Esophagus muscularis mucosa (tissue), 4 donors: Measurements from ENCODE around the gene SYCN. TPM values are rescaled to one million over a fixed set of nuclear protein-coding genes. Genes with fewer than 3 reads are reported as not detected.

Experiments
- DNase-seq: peaks from one replicate; pipeline ENCODE4 v3.0.0-alpha.2; 2017; ENCODE audit errors: extremely low spot score
- H3K27ac ChIP-seq, 4 donors: fragments of 200-600 bp; sonication (generic); replicated peaks in 1 of 4; 1 replicate in 3 of 4; 2 replicates in 1 of 4; pipeline ENCODE4 v1.5.1; 2016 to 2019; ENCODE audit warnings: mild to moderate bottlenecking in 1 of 4
- H3K27me3 ChIP-seq, 4 donors: fragments of 200-600 bp; sonication (generic); one replicate each; pipeline versions ENCODE4 v1.5.1 to v1.6.0; 2016 to 2019
- H3K36me3 ChIP-seq, 4 donors: fragments of 200-600 bp; sonication (generic); one replicate each; pipeline ENCODE4 v1.5.1; 2016 to 2019
- H3K4me1 ChIP-seq, 4 donors: fragments of 200-600 bp; sonication (generic); one replicate each; pipeline ENCODE4 v1.5.1; 2016 to 2019
- H3K4me3 ChIP-seq, 4 donors: fragments of 200-600 bp; sonication (generic); 1 replicate in 2 of 4; 2 replicates in 2 of 4; pipeline ENCODE4 v1.5.1; 2016 to 2019; ENCODE audit warnings: mild to moderate bottlenecking in 4 of 4, moderate library complexity in 1 of 4
- H3K9me3 ChIP-seq, 4 donors: fragments of 200-600 bp; sonication (generic); 1 replicate in 3 of 4; 2 replicates in 1 of 4; pipeline ENCODE4 v1.5.1; 2016 to 2019
- EP300 ChIP-seq: sonication (generic); formaldehyde crosslinking; IDR thresholded peaks from one replicate; pipeline ENCODE4 v1.6.1; 2017; ENCODE audit warnings: antibody characterized with exemption
- POLR2A ChIP-seq: fragments of 450-650 bp; IDR thresholded peaks from one replicate; pipeline ENCODE4 v1.6.1; 2017; ENCODE audit warnings: antibody characterized with exemption, moderate library complexity, mild to moderate bottlenecking, low read depth
- POLR2AphosphoS5 ChIP-seq, 2 donors: sonication (generic); formaldehyde crosslinking; IDR thresholded peaks; one replicate each; pipeline ENCODE4 v1.6.1; 2017; ENCODE audit warnings: antibody characterized with exemption in 2 of 2
- WGBS: methylation state at CpG from one replicate; pipeline ENCODE4 v1.1.5; 2018; 5-methylcytosine and 5-hydroxymethylcytosine counted together
- intact Hi-C: fragments of 100-400 bp; cut with DNase I; formaldehyde crosslinking; loops from one replicate; pipeline ENCODE4 v1.15.1; 2023
- total RNA-seq, 4 donors: library from RNA; depleted of rRNA; stranded (reverse); fragments of >200 nt; gene quantifications; one replicate each; pipeline versions ENCODE4 v1.1.0 to v1.2.1, GENCODE V29; 2016
- TF ChIP-seq, protein P1 (sequence below), 3 experiments: fragments of 200-600 bp in 2 of 3; fragments of 450-650 bp in 1 of 3; sonication (generic) in 2 of 3; IDR thresholded peaks; one replicate each; pipeline ENCODE4 v1.5.1; 2017 to 2019; ENCODE audit warnings: antibody characterized with exemption in 3 of 3, mild to moderate bottlenecking in 2 of 3, moderate library complexity in 1 of 3

SYCN gene
- total RNA-seq, 4 donors from 2014 or later = not detected

DNA sequence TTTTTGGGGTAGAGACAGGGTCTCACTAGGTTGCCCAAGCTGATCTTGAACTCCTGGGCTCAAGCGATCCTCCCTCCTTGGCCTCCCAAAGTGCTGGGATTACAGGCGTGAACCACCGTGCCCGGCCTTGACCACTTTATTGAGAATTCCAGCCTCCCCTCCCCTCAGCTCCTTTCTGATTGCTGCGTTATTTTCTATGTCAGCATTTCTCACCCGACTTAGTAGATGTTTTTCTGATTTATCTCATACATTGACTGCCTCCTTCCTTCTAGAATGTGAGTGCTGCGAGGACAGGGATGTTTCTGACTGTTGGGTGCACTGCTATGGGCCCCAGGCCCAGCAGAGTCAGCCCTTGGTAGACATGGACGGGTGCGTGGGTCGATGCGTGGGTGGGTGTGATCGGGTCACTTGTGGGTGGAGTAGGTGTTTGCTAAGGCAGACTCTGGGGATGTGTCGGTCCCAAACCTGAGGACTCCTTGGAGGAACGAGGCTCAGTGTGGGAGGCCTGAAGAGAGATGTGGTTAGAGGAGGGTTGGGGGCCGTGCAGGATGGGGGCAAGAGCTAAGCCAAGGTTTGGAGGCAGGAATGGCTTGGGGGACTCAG lies 41.5 kb downstream of the SYCN start:
- no peak for DNase-seq
- intact Hi-C loops = no loop called here
- no peaks in the 10 kb centered on the region for H3K9me3 ChIP-seq
- H3K27me3 ChIP-seq = no peaks in the 10 kb centered on the region
- TF ChIP-seq, protein P1, sequence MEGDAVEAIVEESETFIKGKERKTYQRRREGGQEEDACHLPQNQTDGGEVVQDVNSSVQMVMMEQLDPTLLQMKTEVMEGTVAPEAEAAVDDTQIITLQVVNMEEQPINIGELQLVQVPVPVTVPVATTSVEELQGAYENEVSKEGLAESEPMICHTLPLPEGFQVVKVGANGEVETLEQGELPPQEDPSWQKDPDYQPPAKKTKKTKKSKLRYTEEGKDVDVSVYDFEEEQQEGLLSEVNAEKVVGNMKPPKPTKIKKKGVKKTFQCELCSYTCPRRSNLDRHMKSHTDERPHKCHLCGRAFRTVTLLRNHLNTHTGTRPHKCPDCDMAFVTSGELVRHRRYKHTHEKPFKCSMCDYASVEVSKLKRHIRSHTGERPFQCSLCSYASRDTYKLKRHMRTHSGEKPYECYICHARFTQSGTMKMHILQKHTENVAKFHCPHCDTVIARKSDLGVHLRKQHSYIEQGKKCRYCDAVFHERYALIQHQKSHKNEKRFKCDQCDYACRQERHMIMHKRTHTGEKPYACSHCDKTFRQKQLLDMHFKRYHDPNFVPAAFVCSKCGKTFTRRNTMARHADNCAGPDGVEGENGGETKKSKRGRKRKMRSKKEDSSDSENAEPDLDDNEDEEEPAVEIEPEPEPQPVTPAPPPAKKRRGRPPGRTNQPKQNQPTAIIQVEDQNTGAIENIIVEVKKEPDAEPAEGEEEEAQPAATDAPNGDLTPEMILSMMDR (IDR thresholded peaks at IDR 0.05) = no peak
- TF ChIP-seq POLR2AphosphoS5 (IDR thresholded peaks at IDR 0.05) (no peak), POLR2A (no peak), EP300 (no peak)
- whole genome bisulfite sequencing = 89% methylated on average over 15 of the region's 15 CpGs
- H3K36me3 ChIP-seq = no peaks in the 10 kb centered on the region
- no peak overlapping the region for H3K27ac ChIP-seq
- peaks cover 33 to 79% (median 66%) of the 10 kb centered on the region in 4 donors for H3K4me1 ChIP-seq
- no peak overlapping the region for H3K4me3 ChIP-seq

- no peak for DNase-seq
- WGBS = 79% methylated on average over 15 of the region's 21 CpGs
- H3K4me1 ChIP-seq = peaks cover 32 to 79% (median 66%) of the 10 kb centered on the region in 4 donors
- no peak for TF ChIP-seq EP300
- peak in 1 of 2 donors; percentile 15 for TF ChIP-seq POLR2AphosphoS5 (IDR thresholded peaks at IDR 0.05)
- H3K36me3 ChIP-seq = no peaks in the 10 kb centered on the region
- no peaks in the 10 kb centered on the region for H3K27me3 ChIP-seq
- H3K4me3 ChIP-seq = no peak overlapping the region
- peak overlapping the region; percentile 18 to 71 (median 67) for H3K27ac ChIP-seq
- intact Hi-C loops = no loop called here
- H3K9me3 ChIP-seq = no peaks in the 10 kb centered on the region
Measured at GRCh38 chr19:39160889-39161672, 43.0 kb downstream of the SYCN start.

GRCh38 chr19:39160523-39160861 lies 43.6 kb downstream of the SYCN start:
- no peaks in the 10 kb centered on the region for H3K36me3 ChIP-seq
- H3K9me3 ChIP-seq = no peaks in the 10 kb centered on the region
- intact Hi-C loops = no loop called here
- H3K27me3 ChIP-seq = no peaks in the 10 kb centered on the region
- peak in 1 of 2 donors; percentile 30 for TF ChIP-seq POLR2AphosphoS5 (IDR thresholded peaks at IDR 0.05)
- no peak for TF ChIP-seq POLR2A
- peaks cover 34 to 79% (median 66%) of the 10 kb centered on the region in 4 donors for H3K4me1 ChIP-seq
- 13% methylated on average over 8 of the region's 8 CpGs for WGBS
- DNase-seq = no peak
- peak overlapping the region; percentile 18 to 71 (median 67) for H3K27ac ChIP-seq
- H3K4me3 ChIP-seq = no peak overlapping the region

DNA sequence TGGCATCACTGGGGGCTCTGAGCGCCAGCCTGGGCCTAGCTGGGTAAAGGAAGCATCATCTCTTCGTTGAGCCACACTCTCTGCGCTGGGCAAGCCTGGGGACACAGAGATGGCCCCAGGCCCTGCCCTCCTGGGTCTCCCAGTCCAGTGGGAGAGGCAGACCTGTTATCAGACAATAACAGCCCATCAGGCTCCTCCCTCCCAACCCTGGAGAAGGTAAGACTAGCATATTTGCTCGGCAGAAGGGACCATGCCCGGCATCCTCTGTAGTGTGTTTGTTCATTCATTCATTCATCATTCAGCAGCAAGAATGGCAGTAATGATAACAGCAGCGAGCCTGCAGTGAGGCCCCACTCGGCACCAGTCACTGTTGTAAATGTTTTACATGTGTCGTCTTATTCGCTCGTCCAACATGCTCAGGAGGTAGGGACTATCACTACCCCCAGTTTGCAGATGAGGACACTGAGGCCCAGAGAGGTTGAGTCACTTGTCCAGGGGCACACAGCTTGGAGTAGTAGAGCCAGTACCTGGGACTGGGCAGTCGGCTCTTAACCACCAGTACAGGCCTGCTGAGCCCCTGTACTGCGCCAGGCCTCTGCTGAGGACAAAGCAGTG lies 45.3 kb downstream of the SYCN start:
- no peak for DNase-seq
- Histone ChIP-seq H3K36me3 (no peaks in the 10 kb centered on the region), H3K4me1 (peaks cover 39 to 87% (median 78%) of the 10 kb centered on the region in 4 donors), H3K27me3 (no peaks in the 10 kb centered on the region), H3K27ac (no peak overlapping the region), H3K9me3 (no peaks in the 10 kb centered on the region), H3K4me3 (no peak overlapping the region)
- WGBS = 79% methylated on average over 9 of the region's 12 CpGs
- intact Hi-C loops = no loop called here
- TF ChIP-seq, protein P1 (IDR thresholded peaks at IDR 0.05) = no peak
- no peak for TF ChIP-seq EP300
- no peak for TF ChIP-seq POLR2AphosphoS5 (IDR thresholded peaks at IDR 0.05)
- TF ChIP-seq POLR2A = no peak

- H3K27me3 ChIP-seq = no peaks in the 10 kb centered on the region
- no peak overlapping the region for H3K4me3 ChIP-seq
- H3K9me3 ChIP-seq = no peaks in the 10 kb centered on the region
- peaks cover 39 to 84% (median 77%) of the 10 kb centered on the region in 4 donors for H3K4me1 ChIP-seq
- intact Hi-C loops = no loop called here
- TF ChIP-seq, protein P1 (IDR thresholded peaks at IDR 0.05) = no peak
- TF ChIP-seq POLR2AphosphoS5 (IDR thresholded peaks at IDR 0.05) = no peak
- no peak for TF ChIP-seq POLR2A
- no peak for TF ChIP-seq EP300
- H3K36me3 ChIP-seq = no peaks in the 10 kb centered on the region
- WGBS = 87% methylated on average over 15 of the region's 15 CpGs
- no peak for DNase-seq
- no peak overlapping the region for H3K27ac ChIP-seq
Measured at GRCh38 chr19:39157997-39158389, 46.1 kb downstream of the SYCN start.
